ENCODE measurements around the gene TBX1.

TBX1 gene

GRCh38 chr22:19760058-19760950 is at the start of gene TBX1:
Gene TBX1, plus strand, starts transcription at chr22:19760778. Its CDS starts 66 bp downstream, at chr22:19760844.
- DNase-seq = no peak

- no peak for DNase-seq
Observed at GRCh38 chr22:19713245-19713644, 47.3 kb upstream of the TBX1 start.

GRCh38 chr22:19713650-19714311 is 46.8 kb upstream of the TBX1 start:
- no peak for DNase-seq

- no peak for DNase-seq
Observed at GRCh38 chr22:19714312-19715187, 46.0 kb upstream of the TBX1 start, which contains the start of gene SEPTIN5. Gene SEPTIN5, plus strand, starts transcription at chr22:19714503. Its CDS starts 86 bp downstream, at chr22:19714589.

DNA sequence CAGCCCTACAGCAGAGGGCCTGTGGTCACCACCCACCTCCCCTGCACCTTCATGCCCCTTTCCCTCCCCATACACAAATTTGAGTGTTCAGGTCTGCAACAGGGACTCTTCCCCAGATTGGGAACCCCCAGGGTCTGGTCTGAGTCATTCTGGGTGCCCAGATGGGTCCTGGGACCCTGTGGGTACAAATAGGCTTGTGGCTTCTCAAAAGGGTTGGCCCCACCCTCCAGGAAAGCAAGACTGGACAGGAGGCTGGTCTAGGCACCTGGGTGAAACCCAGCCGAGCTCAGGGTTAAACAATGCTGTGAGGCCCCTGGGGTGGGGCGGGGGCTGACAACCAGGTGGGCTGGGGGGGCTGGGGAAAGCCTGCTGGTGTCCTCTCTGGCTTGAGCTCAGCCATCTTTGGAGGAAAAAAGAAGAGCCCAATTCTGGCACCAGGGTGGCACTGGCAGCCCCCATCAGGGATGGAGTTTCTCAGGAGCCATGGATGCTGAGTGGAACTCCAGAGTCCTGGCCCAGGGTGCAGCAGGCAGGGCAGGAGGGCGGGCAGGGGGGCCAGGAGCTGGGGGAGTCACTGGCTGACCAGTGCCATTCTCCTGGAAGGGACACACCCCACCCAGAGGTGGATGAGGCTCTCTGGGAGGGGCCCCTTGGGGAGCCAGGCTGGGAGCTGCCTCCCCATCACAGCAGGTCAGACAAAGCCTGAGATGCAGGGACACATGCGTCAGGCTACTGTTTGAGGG is 45.2 kb upstream of the TBX1 start:
- DNase-seq = no peak

- DNase-seq = no peak
Observed at GRCh38 chr22:19716041-19716828, 44.3 kb upstream of the TBX1 start.

- DNase-seq = no peak
Observed at GRCh38 chr22:19716829-19717105, 43.8 kb upstream of the TBX1 start.

- DNase-seq = no peak
Observed at GRCh38 chr22:19717181-19717580, 43.4 kb upstream of the TBX1 start.

DNA sequence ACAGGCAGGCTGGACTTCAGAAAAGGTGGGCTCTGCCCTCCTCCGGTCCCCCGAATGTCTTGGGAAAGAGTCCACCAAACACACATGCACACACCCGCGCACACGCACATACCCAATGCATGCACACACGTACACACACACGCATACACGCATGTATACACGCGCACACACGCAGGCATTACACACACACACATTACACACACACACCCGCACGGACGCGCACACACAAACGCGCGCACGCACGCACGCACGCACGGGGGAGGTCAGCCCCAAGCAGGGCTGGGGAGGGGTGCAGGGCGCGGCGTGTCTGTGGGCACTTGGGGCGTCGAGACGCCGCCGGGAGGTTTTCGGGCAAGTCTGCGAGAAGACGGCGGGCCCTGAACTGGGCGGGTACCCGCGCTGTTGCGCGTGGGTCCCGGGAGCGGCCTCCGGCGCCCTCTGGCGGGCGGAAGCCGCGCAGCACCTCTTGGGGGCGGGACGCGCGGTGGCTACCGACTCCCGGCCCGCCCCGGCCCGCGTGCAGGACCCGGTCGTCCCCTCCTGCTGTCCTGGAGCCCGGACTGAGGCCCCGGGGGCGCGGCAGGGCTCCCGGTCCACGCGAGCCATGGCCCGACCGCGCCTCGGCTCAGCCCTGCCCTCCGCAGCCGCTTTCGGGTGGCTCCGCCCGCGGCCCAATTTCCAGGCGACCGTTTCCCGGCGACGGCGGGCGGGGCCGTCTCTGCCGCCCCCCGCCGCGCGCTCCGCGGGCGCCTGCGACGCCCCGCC is 42.7 kb upstream of the TBX1 start:
- peak; percentile 66 for DNase-seq

- DNase-seq = no peak
Observed at GRCh38 chr22:19718456-19719049, 42.0 kb upstream of the TBX1 start.

DNA sequence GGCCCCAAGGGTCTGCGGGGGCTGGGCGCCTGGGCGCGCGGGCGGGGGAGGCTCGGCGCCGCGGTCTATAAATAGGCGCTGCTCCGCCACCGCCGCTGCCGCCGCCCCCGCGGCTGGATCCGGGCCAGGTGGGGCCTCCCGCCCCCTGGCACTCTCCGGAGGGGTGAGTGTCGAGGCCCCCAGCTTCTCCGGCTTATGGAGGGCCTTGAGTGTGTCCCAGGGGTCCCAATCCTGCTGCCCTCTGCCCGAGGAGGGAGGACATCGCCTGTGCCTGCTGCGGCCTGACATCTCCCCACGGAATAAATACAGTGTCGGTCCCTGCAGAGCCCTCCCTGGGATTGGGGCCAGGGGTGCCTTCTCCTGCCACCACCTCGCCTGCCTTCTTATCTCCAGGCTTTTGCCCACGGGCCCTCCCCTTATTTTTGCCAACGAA is 41.5 kb upstream of the TBX1 start:
- no peak for DNase-seq

GRCh38 chr22:19719488-19720021 is 41.0 kb upstream of the TBX1 start:
- DNase-seq = peak; percentile 43

DNA sequence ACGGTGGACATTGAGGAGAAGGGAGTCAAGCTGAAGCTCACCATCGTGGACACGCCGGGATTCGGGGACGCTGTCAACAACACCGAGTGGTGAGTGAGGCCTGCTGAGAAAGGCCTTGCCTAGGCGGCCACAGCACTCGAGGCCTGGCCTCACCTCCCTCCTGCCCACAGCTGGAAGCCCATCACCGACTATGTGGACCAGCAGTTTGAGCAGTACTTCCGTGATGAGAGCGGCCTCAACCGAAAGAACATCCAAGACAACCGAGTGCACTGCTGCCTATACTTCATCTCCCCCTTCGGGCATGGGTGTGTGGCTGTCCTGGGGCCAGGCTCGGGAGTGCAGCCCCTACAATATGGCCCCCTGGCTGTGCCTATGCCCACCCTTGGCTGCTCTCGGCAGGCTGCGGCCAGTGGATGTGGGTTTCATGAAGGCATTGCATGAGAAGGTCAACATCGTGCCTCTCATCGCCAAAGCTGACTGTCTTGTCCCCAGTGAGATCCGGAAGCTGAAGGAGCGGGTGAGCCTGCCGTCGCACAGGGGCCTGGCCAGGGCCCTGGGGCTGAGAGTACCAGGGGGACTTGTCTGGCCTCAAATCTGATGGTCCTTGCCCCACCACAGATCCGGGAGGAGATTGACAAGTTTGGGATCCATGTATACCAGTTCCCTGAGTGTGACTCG is 40.3 kb upstream of the TBX1 start:
- DNase-seq = no peak

- no peak for DNase-seq
Observed at GRCh38 chr22:19720999-19721329, 39.6 kb upstream of the TBX1 start.

DNA sequence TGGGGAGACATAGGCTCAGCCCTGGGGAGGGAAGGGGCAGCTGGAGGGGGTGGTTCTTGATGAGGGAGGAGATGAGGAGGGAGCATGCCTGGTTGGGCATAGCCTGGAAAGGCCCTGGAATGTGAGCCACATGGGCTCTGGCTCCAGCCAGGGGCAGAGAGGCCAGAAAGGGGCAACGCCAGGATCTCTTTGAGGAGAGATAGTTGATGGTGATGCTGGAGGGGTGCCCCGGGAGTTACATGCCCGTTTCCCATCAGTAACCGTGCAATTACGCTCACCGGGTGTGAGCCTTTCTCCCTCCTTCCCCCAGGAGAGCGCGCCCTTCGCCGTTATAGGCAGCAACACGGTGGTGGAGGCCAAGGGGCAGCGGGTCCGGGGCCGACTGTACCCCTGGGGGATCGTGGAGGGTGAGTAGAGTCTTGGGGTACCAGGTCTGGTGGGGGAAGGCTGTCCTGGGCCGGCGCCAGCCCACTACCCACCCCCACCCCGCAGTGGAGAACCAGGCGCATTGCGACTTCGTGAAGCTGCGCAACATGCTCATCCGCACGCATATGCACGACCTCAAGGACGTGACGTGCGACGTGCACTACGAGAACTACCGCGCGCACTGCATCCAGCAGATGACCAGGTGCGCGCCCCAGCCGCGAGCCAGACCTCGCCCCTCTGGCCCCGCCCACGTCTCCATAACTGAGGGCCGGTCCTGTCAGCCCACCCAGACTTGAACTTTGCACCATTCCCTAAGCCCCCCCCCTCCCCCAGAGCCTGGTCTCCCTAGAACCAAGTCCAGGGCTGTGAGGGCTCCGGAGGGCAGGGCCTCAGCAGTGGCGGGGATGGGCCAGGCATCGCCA is 39.0 kb upstream of the TBX1 start:
- no peak for DNase-seq

DNA sequence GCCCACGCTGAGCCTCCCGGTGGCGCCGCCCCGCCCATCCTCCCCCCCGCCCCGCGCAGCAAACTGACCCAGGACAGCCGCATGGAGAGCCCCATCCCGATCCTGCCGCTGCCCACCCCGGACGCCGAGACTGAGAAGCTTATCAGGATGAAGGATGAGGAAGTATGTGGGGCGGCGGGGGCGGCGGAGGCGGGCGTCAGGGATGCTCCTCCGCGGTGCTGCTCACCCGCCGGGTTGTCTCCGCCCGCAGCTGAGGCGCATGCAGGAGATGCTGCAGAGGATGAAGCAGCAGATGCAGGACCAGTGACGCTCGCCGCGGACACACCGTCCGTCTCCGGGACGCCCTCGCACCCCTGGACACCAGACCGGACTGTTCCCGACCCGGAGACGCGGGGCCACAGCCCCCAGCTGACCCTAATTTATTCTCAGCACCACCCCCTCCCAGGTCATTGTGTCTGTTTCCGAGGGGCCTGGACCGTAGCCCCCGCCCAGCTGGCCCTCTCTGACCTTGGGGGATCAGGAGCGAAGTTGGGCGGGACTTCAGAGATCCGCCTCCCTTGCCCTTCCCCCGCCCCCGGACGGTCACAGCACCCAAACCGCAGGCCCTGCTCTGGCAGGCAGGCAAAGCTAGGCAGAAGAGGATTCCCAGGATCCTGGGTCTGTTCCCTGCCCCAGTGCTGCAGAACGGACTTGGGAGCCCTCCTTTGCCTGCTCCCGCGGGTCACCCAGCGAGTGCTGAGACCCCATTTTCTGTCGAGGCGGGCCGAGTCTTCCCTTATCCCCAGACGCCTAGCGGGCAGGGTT is 38.2 kb upstream of the TBX1 start:
- peak; percentile 50 for DNase-seq

DNA sequence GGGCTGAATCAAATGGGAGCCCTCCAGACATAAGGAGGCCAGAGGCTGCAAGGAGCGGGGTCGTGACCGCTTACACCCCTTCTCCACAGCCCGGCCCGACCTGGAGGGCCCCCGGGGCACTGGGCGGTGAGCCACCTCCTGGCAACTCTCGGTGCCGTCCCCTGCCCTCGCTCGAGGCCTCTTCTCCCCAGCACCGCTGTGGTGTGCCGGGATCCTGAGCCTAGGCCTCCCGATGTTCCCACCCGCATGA is 37.7 kb upstream of the TBX1 start:
- no peak for DNase-seq

Data from hematopoietic multipotent progenitor cell treated with erythropoietin and hydrocortisone succinate and interleukin-3 and kit ligand, for 6 days (in vitro differentiated cells).